ENCODE results near the gene BRICD5.
"Not testable (repeated sequence)": the region's sequence is repeated elsewhere in the genome, so short reads cannot be mapped to it uniquely, and the experiment has no call there.

The BRICD5 gene

DNA sequence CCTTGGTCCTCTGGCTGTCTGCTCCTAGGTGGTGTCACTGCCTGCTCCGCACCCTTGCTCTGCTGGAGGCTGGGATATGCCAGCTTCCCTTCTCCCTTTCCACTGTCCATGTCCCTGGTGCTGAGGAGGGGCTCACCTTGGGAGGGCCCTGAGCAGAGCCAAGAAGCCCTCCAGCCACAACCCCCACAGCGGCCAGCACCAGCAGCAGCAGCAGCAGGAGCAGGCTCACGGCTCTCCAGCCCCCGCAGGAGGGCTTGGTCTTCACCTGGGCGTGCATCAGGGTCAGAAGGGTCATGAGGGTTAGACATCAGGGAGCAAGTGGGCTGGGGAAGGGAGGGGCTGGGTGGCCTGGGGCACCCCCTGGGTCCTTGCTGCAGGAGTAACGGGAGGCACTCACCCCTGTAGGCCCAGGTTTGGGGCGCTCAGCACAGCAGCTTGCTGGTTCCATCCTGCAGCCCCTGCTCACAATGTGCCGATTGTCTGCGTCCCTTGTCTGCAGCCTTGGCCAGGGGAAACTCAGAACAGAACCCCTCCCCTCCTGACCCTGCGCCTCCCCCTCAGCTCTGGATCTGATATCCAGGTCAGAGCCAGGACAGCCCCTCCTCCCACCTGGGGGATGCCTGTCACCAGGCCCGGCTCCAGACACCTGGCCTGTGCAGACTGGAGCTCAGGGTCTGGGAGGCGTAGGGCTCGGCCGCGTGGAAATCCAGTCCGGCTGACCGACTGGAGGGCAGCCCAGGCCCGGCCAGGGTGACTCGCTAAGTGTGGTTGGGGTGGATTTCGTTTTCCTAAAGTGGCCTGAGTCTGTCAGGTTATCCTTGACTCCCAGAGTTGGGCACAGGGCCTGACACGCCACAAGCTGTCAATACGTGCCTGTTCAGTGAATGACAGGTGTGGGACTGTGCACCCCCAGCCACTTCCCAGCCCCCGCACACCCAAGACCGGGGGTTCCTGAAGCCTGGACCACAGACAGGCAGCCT, at the start of gene BRICD5:
Gene BRICD5, minus strand, starts transcription at position 478 of the 980 bp plus-strand sequence. Its CDS starts 30 bp downstream, at position 448.
- DNase-seq (ENCODE audit: low read depth in 3 of 3): no peak

GRCh38 chr16:2260250-2260649, 49.6 kb upstream of the BRICD5 start:
- no peak for DNase-seq (ENCODE audit: low read depth in 3 of 3)

GRCh38 chr16:2258530-2258929, 47.9 kb upstream of the BRICD5 start:
- DNase-seq (ENCODE audit: low read depth in 3 of 3): not testable (repeated sequence)

DNA sequence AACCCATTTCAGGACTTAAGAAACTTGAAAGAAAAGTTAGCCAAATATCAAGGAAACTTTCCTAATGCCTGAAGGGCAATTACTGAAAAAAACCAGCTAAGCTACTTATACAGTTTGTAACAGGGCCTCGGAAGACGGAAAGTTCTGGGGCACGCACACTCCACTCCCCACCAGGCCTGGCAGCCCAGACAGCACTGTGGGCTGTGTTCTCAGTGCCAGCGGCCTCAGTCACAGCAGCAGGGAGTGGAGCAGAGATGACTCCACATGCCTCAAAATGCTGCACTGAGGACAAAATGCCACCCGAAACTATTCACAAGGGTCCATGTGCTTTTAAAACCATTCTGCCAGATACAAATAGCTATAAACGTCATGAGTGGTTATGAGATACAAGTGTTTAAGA, 47.1 kb upstream of the BRICD5 start:
- no peak for DNase-seq (ENCODE audit: low read depth in 3 of 3)

DNA sequence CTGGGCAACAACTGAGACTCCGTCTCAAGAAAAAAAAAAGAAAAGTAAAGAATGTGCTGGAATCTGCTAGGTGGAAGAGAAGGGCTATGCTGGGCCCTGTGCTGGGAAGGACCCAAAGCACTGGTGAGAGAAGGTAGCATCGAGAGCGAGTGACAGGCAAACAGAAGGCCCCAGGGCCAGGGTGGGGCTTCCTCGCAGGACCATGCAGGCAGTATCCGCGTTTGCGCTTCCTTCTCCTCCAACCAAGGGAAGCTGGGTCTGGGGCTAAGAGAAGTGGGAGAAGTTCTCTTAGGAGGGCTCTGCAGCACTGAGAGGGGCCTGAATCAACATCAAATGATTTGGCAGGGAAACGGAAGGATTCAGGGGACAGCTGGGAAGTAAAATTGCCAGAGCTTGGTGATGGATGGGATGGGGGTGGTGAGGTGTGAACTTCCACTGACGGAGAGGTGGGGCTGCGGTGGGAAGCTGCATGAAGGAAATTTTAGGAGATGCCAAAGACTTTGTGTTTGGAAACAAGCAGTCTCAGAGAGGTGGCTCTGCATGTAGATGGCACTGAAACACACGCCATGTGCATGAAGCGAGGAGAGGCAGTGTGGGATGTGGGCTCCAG, 46.0 kb upstream of the BRICD5 start:
- no peak for DNase-seq (ENCODE audit: low read depth in 3 of 3)

DNA sequence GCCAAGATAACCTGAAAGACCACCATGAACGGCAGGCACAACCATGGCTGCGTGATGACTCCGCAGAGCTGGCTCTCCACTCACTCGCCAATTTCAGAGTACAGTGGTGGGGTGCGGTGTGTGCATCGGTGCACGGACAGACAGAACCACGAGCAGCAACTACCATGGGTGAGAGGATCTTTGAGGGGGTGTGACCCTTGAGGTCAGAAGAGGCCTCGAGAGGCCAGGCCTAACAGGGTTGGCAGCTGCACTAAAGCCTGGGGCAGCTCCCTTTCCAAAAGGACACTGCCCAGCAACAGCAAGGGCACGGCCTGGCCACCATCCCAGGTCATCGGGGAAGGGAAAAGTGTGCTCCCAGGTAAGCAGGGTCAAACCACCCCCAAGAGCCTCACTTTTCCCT, 42.6 kb upstream of the BRICD5 start:
- DNase-seq (ENCODE audit: low read depth in 3 of 3): no peak

GRCh38 chr16:2252806-2253148, 42.1 kb upstream of the BRICD5 start:
- DNase-seq (ENCODE audit: low read depth in 3 of 3): no peak

DNA sequence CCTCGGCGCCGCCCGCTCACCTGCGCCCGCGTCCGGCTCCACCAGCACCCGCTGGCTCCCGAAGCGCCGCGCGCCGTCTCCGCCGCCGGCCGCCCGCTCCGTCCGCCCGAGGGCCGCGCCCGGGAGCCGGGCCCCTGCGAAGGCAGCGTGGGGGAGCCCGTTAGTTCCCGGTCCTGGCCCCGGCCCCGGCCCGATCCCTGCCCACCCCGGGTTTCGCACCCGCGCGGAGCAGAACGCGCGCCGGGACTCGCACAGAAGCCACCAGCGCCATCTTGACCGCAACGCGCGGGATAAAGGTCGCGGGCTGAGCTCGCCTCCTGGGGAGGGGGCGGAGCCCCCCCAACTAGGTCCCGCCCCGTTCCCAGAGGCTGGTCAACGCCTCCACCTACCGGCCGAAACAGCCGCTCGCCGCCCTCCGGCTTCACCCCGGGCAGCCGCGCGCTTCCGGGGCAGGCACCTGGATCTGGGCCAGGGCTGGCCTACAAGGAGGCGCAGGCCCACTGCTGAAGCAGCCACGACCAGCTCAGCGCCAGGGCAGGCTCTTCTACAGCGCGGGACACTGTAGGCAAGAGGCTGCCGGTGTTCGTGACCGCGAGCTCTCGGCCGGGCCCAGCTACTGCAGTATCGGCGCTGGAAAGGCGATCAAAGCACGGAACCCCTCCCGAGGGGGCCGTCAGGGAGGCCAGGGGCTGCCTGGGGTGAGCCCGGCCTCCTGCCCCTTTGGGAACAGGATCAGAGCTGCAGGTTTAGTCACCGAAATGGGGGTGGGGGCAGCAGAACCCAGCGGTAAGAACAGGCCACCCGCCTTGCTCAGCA, 40.8 kb upstream of the BRICD5 start, which contains the start of gene ECI1:
Gene ECI1, minus strand, starts transcription at position 292 of the 816 bp plus-strand sequence. Its CDS starts 21 bp downstream, at position 271.
- DNase-seq (ENCODE audit: low read depth in 3 of 3): peak; percentile 58 to 88 (median 64)

DNA sequence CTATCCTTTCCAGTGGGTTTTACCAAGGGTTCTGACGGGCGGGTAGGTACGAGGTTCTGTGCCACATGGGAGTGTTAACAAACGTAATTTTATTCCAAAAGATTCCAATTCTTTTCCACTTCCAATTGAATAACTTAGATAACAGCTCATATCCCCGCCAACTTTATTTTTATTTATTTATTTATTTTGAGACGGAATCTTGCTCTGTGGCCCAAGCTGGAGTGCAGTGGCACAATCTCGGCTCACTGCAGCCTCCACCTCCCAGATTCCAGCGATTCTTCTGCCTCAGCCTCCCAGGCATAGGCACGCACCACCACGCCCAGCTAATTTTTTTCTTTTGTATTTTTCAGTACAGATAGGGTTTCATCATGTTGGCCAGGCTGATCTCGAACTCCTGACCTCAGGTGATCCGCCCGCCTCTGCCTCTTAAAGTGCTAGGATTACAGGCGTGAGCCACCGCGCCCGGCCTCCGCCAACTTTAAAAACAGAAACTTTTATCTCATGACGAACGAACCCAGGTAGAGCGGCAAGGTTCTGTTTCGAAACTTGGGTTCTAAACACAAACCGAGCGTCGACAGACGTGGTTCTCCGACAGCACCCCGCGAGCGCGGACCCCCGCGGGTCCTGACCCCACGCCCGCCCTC, 40.1 kb upstream of the BRICD5 start:
- peak; percentile 24 to 46 (median 26) for DNase-seq (ENCODE audit: low read depth in 3 of 3)

- no peak for DNase-seq (ENCODE audit: low read depth in 3 of 3)
Observed at GRCh38 chr16:2246301-2246885, 35.7 kb upstream of the BRICD5 start.

- no peak for DNase-seq (ENCODE audit: low read depth in 3 of 3)
Observed at GRCh38 chr16:2244926-2245795, 34.5 kb upstream of the BRICD5 start.

- no peak for DNase-seq (ENCODE audit: low read depth in 3 of 3)
Observed at GRCh38 chr16:2244301-2244700, 33.6 kb upstream of the BRICD5 start.

DNA sequence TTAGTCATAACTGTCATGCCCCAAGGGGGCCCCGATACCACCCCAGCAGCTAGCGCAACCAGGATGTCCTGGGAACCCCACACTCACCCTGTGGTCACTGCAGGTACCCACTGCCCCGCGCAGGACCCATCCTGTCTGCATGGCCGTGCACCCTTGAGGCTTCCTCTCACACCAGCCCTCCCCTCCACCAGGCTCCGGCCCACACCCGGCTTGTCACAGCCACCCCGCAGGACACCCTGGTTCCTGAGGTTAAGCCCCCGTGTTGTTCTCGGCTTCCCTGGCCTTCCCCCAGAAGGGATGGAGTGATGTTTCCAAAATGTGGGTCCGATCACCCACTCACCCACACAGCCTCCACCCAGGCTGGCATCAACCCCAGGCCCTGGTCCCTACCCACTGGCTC, 33.1 kb upstream of the BRICD5 start:
- DNase-seq (ENCODE audit: low read depth in 3 of 3): no peak

- DNase-seq (ENCODE audit: low read depth in 3 of 3): no peak
Observed at GRCh38 chr16:2243031-2243528, 32.4 kb upstream of the BRICD5 start.

GRCh38 chr16:2242598-2242997, 31.9 kb upstream of the BRICD5 start:
- DNase-seq (ENCODE audit: low read depth in 3 of 3): no peak

DNA sequence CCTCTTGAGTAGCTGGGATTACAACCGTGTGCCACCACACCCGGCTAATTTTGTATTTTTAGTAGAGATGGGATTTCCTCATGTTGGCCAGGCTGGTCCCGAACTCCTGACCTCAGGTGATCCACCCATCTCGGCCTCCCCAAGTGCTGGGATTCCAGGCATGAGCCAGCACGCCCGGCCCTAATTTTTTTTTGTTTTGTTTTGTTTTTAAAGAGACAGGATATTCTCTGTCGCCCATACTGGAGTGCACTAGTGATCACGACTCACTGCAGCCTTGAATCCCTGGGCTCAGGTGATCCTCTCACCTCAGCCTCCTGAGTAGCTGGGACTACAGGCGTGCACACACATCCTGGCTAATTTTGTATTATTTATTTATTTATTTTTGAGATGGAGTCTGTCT, 29.7 kb upstream of the BRICD5 start:
- not testable (repeated sequence) for DNase-seq (ENCODE audit: low read depth in 3 of 3)

DNA sequence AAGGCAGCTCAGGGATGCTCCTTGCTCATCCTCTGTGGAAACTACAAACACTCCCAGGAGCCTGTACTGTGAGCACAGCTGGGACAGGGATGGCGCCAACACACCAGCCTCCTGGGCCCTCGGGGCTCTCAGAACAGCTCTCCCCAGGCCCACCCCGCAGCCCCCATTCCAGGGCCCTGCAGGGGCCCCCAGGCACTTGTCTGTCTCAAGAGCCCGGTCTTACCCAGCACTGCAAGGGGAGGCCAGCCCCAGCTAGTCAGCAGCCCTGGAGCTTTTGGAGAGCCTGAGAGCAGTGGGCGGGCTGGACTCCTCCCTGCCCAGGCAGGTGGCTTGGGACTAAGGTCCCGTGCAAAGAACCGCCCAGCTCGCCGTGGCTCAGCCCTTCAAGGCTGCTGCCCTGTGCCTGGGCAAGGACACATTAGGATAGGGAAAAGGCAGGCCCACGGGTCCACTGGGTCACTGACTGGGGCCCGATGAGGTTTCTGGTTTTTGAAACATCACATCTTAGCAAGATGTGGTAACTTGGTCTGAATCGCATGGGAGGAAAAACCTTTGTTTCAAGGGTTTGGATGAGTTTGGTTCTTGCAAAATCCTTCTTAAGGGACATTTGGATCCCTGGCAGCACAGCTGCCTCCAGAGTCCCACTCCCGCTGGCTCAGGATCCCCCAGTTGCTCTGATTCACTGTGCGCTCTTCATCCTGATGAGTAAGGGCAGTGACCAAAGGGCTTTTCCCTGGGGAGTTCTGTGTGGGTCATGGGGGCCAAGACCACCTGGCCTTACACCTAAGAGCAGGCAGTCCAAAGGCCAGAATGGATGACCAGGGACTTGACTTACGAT, 28.4 kb upstream of the BRICD5 start:
- no peak for DNase-seq (ENCODE audit: low read depth in 3 of 3)

- DNase-seq (ENCODE audit: low read depth in 3 of 3): no peak
Observed at GRCh38 chr16:2238150-2238837, 27.6 kb upstream of the BRICD5 start.
